PC-9 (cell line): ENCODE data around the gene EPB41L5. TPM values are rescaled to one million over a fixed set of nuclear protein-coding genes. Genes with fewer than 3 reads are reported as not detected.

Experiments used
- BruUV-seq: library from RNA; stranded (reverse); fragments of 400-500 nt; replicated peaks from 2 replicates; lab custom pipeline; 2021; lab: Mats Ljungman, UMichigan
- CTCF ChIA-PET: fragments of 300-600 bp; sonication (Branson Sonifier 250); formaldehyde crosslinking; loops from one replicate; lab custom pipeline; 2022; ENCODE audit warnings: antibody characterized with exemption; lab: Charles Lee
- POLR2A ChIA-PET: fragments of 300-600 bp; sonication (Branson Sonifier 250); formaldehyde crosslinking; loops from one replicate; lab custom pipeline; 2022; ENCODE audit warnings: antibody characterized with exemption; ENCODE audit not compliant: unreplicated experiment; lab: Charles Lee
- DNase-seq, 2 experiments: peaks; one replicate each; pipeline versions ENCODE4 v3.0.0 to v3.0.0-alpha.2; 2015 to 2022; ENCODE audit warnings: mixed read lengths in 1 of 2
- H2AFZ ChIP-seq: fragments of 200-600 bp; sonication (generic); 2 replicates; pipeline ENCODE4 v1.8.1; 2017; ENCODE audit warnings: antibody characterized with exemption
- H3F3A ChIP-seq: fragments of 200-600 bp; sonication (generic); 2 replicates; pipeline ENCODE4 v1.8.1; 2017; ENCODE audit warnings: antibody characterized with exemption, mild to moderate bottlenecking, low read depth; ENCODE audit not compliant: insufficient read depth
- H3K27ac ChIP-seq: fragments of 200-600 bp; sonication (generic); 2 replicates; pipeline ENCODE4 v1.6.1; 2016; ENCODE audit warnings: mixed run types
- H3K27me3 ChIP-seq: fragments of 200-600 bp; sonication (generic); 2 replicates; pipeline ENCODE4 v1.6.1; 2016; ENCODE audit warnings: low read depth, mixed run types; ENCODE audit not compliant: insufficient read depth
- H3K36me3 ChIP-seq: fragments of 200-600 bp; sonication (generic); 2 replicates; pipeline ENCODE4 v1.6.1; 2016; ENCODE audit warnings: low read depth, mixed run types
- H3K4me1 ChIP-seq: fragments of 200-600 bp; sonication (generic); replicated peaks from 2 replicates; pipeline ENCODE4 v1.6.1; 2016; ENCODE audit warnings: mixed run types; ENCODE audit not compliant: insufficient read depth
- H3K4me2 ChIP-seq: fragments of 200-600 bp; sonication (generic); 2 replicates; pipeline ENCODE4 v1.6.1; 2017; ENCODE audit warnings: mixed run types
- H3K4me3 ChIP-seq: fragments of 200-600 bp; sonication (generic); 2 replicates; pipeline ENCODE4 v1.6.1; 2016; ENCODE audit warnings: mixed run types
- H3K79me2 ChIP-seq: fragments of 200-600 bp; sonication (generic); 2 replicates; pipeline ENCODE4 v1.6.1; 2017; ENCODE audit warnings: low read depth, mixed run types
- H3K9me2 ChIP-seq: fragments of 200-600 bp; sonication (generic); 2 replicates; pipeline ENCODE4 v1.8.1; 2017; ENCODE audit warnings: mild to moderate bottlenecking; ENCODE audit not compliant: insufficient read depth
- H3K9me3 ChIP-seq: fragments of 200-600 bp; sonication (generic); 2 replicates; pipeline ENCODE4 v1.8.1; 2016; ENCODE audit warnings: low read depth; ENCODE audit not compliant: insufficient read depth
- H4K20me1 ChIP-seq: fragments of 200-600 bp; sonication (generic); 2 replicates; pipeline ENCODE4 v1.8.1; 2017; ENCODE audit not compliant: insufficient read depth
- EZH2 ChIP-seq: fragments of 200-600 bp; sonication (generic); IDR thresholded peaks from 2 replicates; pipeline ENCODE4 v1.8.0; 2017; ENCODE audit warnings: antibody characterized with exemption, low read depth
- intact Hi-C: fragments of 100-400 bp; cut with micrococcal nuclease; formaldehyde crosslinking; loops from one replicate; pipeline ENCODE4 v1.10.0; 2022; ENCODE audit not compliant: unreplicated experiment
- total RNA-seq: library from RNA; stranded (reverse); gene quantifications from 2 replicates; pipeline ENCODE4 v1.2.3, GENCODE V29; 2021
- TF ChIP-seq, protein P1 (sequence below): fragments of 200-600 bp; sonication (generic); conservative IDR thresholded peaks from 2 replicates; pipeline ENCODE4 v1.6.1; 2017; ENCODE audit warnings: mixed run types, antibody characterized with exemption, mild to moderate bottlenecking, moderate library complexity

Gene EPB41L5
- total RNA-seq, 1 experiment from 2014 or later, result 18.4 TPM

DNA sequence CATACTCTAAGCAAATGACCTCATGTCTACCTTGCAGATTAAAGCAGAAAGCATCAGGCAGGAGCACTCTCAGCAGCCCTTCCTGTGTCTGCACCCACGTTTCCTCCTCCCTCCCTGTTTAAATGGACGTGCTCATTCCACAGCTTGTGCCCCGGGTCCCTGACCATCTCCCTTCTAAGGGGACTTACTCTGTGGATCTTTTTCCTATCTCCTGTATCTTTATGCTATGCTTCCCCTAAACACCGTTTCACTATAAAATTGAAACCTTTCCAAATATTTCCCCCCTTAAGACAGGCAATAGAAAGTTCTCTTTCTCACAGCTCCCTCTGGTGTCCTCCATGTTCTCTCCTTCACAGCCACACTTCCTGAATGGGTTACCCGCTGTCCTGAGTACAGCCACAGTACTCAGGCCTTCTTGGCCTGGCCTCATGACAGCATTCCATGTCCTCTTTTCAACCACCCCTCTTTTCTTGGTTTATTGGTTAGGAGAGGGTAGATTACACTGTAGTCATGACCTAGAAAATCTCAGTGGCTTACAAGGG lies 169.2 kb downstream of the EPB41L5 start:
- no peaks in the 10 kb centered on the region for H3F3A ChIP-seq
- H3K9me3 ChIP-seq, result no peaks in the 10 kb centered on the region
- intact Hi-C loops, result no loop called here
- no TSS peak for BruUV-seq
- no peak overlapping the region for H3K4me3 ChIP-seq
- H3K27me3 ChIP-seq, result no peaks in the 10 kb centered on the region
- no peaks in the 10 kb centered on the region for H3K9me2 ChIP-seq
- no peak for TF ChIP-seq EZH2
- TF ChIP-seq, protein P1, sequence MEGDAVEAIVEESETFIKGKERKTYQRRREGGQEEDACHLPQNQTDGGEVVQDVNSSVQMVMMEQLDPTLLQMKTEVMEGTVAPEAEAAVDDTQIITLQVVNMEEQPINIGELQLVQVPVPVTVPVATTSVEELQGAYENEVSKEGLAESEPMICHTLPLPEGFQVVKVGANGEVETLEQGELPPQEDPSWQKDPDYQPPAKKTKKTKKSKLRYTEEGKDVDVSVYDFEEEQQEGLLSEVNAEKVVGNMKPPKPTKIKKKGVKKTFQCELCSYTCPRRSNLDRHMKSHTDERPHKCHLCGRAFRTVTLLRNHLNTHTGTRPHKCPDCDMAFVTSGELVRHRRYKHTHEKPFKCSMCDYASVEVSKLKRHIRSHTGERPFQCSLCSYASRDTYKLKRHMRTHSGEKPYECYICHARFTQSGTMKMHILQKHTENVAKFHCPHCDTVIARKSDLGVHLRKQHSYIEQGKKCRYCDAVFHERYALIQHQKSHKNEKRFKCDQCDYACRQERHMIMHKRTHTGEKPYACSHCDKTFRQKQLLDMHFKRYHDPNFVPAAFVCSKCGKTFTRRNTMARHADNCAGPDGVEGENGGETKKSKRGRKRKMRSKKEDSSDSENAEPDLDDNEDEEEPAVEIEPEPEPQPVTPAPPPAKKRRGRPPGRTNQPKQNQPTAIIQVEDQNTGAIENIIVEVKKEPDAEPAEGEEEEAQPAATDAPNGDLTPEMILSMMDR, result no peak
- H3K36me3 ChIP-seq, result no peaks in the 10 kb centered on the region
- POLR2A ChIA-PET, result no interaction called here
- H4K20me1 ChIP-seq, result no peaks in the 10 kb centered on the region
- no peak overlapping the region for H3K4me2 ChIP-seq
- no peak overlapping the region for H2AFZ ChIP-seq
- CTCF ChIA-PET, result no interaction called here
- H3K4me1 ChIP-seq, result no peaks in the 10 kb centered on the region
- H3K27ac ChIP-seq, result no peak overlapping the region
- H3K79me2 ChIP-seq, result no peaks in the 10 kb centered on the region
- no peak for DNase-seq

DNA sequence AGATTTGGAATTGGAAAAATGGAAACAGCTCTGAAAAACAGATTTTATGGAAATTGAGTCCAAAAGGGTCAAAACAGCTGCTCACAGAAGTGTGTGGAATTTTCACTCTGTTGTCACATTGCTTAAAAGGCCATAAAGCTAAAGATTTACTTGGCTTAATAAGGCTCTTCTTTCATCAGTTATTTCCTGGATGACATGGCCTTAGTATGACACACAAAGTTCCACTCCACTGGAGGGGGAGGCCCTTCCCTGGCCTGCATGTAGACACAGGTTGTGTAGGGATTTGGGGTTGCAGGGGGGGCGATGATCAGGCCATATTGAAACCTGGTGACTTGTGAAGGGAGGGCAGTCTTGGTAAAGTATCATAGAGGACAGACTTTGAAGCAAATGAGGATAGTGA lies 176.3 kb downstream of the EPB41L5 start:
- Histone ChIP-seq H3K4me3 (no peak overlapping the region), H3K27ac (no peak overlapping the region), H3K27me3 (no peaks in the 10 kb centered on the region), H3K36me3 (no peaks in the 10 kb centered on the region), H3K9me2 (no peaks in the 10 kb centered on the region), H3K79me2 (no peaks in the 10 kb centered on the region), H3K4me1 (no peaks in the 10 kb centered on the region), H2AFZ (no peak overlapping the region), H3F3A (no peaks in the 10 kb centered on the region), H3K4me2 (no peak overlapping the region), H3K9me3 (peaks cover 7% of the 10 kb centered on the region; the same call in 1 of the 2 replicates), H4K20me1 (no peaks in the 10 kb centered on the region)
- intact Hi-C loops, result no loop called here
- ChIA-PET POLR2A (no interaction called here), CTCF (no interaction called here)
- no peak for TF ChIP-seq EZH2
- TF ChIP-seq, protein P1, result no peak
- DNase-seq, result no peak
- no TSS peak for BruUV-seq

DNA sequence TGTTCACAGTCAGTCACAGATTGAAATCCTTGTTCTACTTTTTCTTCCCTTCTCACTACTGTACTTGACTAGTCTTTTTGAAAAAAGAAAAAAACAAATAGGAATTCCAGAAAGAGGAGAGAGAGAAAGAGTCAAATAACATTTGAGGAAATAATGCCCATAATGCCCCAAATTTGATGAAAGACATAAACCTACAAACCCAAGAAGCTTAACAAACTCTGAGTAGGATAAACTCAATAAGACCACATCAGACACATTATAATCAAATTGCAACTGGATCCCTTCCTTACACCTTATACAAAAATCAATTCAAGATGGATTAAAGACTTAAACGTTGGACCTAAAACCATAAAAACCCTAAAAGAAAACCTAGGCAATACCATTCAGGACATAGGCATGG lies 179.4 kb downstream of the EPB41L5 start:
- Histone ChIP-seq H3K27me3 (no peaks in the 10 kb centered on the region), H3K4me2 (no peak overlapping the region), H3K27ac (no peak overlapping the region), H3K9me2 (no peaks in the 10 kb centered on the region), H2AFZ (no peak overlapping the region), H3K36me3 (no peaks in the 10 kb centered on the region), H3K79me2 (no peaks in the 10 kb centered on the region), H4K20me1 (no peaks in the 10 kb centered on the region), H3K9me3 (peaks cover 7% of the 10 kb centered on the region; the same call in 1 of the 2 replicates), H3K4me3 (no peak overlapping the region), H3F3A (no peaks in the 10 kb centered on the region), H3K4me1 (no peaks in the 10 kb centered on the region)
- TF ChIP-seq, protein P1, result no peak
- TF ChIP-seq EZH2, result no peak
- CTCF ChIA-PET, result no interaction called here
- intact Hi-C loops, result no loop called here
- POLR2A ChIA-PET, result interaction anchor here (0.7 kb wide), 1 partner anchor 1907 kb away, joined by 9 read pairs; no protein-coding TSS in a partner anchor
- no peak for DNase-seq
- no TSS peak for BruUV-seq
